ENCODE data around the gene PGLYRP3. TPM values are rescaled to one million over a fixed set of nuclear protein-coding genes. Genes with fewer than 3 reads are reported as not detected.

Gene PGLYRP3
- total RNA-seq, 1 experiment from 2014 or later: not detected

DNA sequence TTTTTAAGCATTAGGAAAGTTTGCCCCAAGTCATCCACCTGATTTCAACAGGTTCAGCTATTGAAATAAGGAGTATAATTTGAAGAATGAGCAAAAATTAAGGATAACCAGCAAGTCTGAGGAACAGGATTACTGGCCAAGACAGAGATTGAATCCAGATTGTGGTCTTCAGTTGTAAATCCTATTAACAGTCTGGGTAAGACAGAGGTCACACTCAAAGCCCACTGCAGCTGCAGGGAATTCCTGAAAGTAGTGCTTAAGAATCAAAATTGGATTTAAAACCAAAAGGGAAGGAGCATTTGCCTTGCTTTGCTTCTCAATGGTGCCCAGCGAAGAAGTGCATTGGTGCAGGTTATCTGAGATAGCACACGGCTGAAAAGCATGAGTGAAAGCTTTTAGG, 59.7 kb downstream of the PGLYRP3 start:
- ATAC-seq: no peak
- H3K27me3 ChIP-seq (ENCODE audit: low read length): peaks cover 36% of the 10 kb centered on the region
- H3K9ac ChIP-seq (ENCODE audit: low read length): no peak overlapping the region
- H2AFZ ChIP-seq (ENCODE audit: low read length): no peak overlapping the region
- BruUV-seq (replicated peaks): no TSS peak
- no peaks in the 10 kb centered on the region for H3K9me3 ChIP-seq (ENCODE audit: low read length)
- H3K4me1 ChIP-seq (ENCODE audit: insufficient read depth, low read length): no peaks in the 10 kb centered on the region
- POLR2A ChIA-PET (ENCODE audit: unreplicated experiment): no interaction called here
- H3K79me2 ChIP-seq (ENCODE audit: low read length): no peaks in the 10 kb centered on the region
- TF ChIP-seq CTCF (conservative IDR thresholded peaks at IDR 0.05; ENCODE audit: low read depth, low read length): no peak
- no peak for TF ChIP-seq EZH2 (IDR thresholded peaks at IDR 0.05; ENCODE audit: low read length, unreplicated experiment)
- no peak for TF ChIP-seq EZH2phosphoT487 (IDR thresholded peaks at IDR 0.05; ENCODE audit: borderline replicate concordance, low read length)
- H4K20me1 ChIP-seq (ENCODE audit: low read length): no peaks in the 10 kb centered on the region
- intact Hi-C loops (cut with micrococcal nuclease): no loop called here
- H3K27ac ChIP-seq (ENCODE audit: low read length): no peak overlapping the region
- H3K4me2 ChIP-seq (ENCODE audit: low read length): no peak overlapping the region
- CTCF ChIA-PET: no interaction called here
- DNase-seq: no peak
- no peak overlapping the region for H3K4me3 ChIP-seq (ENCODE audit: low read length)
- no peaks in the 10 kb centered on the region for H3F3A ChIP-seq (ENCODE audit: low read length, unreplicated experiment)
- no peaks in the 10 kb centered on the region for H3K36me3 ChIP-seq (ENCODE audit: low read depth, low read length)
- H3K9me2 ChIP-seq (replicated peaks; ENCODE audit: low read length): no peaks in the 10 kb centered on the region

DNA sequence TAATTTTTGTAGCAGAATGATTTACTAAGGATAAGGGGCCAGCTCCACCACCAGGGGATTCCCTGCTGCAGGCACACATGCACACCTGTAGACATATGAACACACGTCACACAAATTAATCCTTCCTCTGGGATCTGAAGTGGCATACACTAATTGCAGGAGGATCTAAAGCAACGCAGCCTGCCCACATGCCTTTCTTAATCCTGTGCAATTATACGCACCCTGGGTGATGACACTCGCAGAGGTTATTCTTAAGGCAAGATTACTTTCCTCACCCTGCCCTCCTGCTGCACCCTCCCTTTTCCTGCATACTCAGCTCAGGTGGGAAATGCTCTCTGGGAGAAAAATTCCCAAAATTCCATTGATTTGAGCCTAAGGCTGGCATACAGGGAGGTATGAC, 60.8 kb downstream of the PGLYRP3 start:
- Histone ChIP-seq H2AFZ (ENCODE audit: low read length) (no peak overlapping the region), H3K4me3 (ENCODE audit: low read length) (no peak overlapping the region), H3K79me2 (ENCODE audit: low read length) (no peaks in the 10 kb centered on the region), H3F3A (ENCODE audit: low read length, unreplicated experiment) (no peaks in the 10 kb centered on the region), H3K27ac (ENCODE audit: low read length) (no peak overlapping the region), H3K9me3 (ENCODE audit: low read length) (no peaks in the 10 kb centered on the region), H3K4me1 (ENCODE audit: insufficient read depth, low read length) (no peaks in the 10 kb centered on the region), H3K27me3 (ENCODE audit: low read length) (peaks cover 42% of the 10 kb centered on the region), H3K9me2 (replicated peaks; ENCODE audit: low read length) (no peaks in the 10 kb centered on the region), H3K4me2 (ENCODE audit: low read length) (no peak overlapping the region), H4K20me1 (ENCODE audit: low read length) (no peaks in the 10 kb centered on the region), H3K9ac (ENCODE audit: low read length) (no peak overlapping the region), H3K36me3 (ENCODE audit: low read depth, low read length) (no peaks in the 10 kb centered on the region)
- intact Hi-C loops (cut with micrococcal nuclease): no loop called here
- ATAC-seq (no peak), DNase-seq (no peak)
- POLR2A ChIA-PET (ENCODE audit: unreplicated experiment): no interaction called here
- CTCF ChIA-PET: no interaction called here
- no TSS peak for BruUV-seq (replicated peaks)
- TF ChIP-seq EZH2phosphoT487 (IDR thresholded peaks at IDR 0.05; ENCODE audit: borderline replicate concordance, low read length): no peak
- TF ChIP-seq CTCF (conservative IDR thresholded peaks at IDR 0.05; ENCODE audit: low read depth, low read length): no peak
- no peak for TF ChIP-seq EZH2 (IDR thresholded peaks at IDR 0.05; ENCODE audit: low read length, unreplicated experiment)

- ChIA-PET POLR2A (ENCODE audit: unreplicated experiment) (no interaction called here), CTCF (no interaction called here)
- H3F3A ChIP-seq (ENCODE audit: low read length, unreplicated experiment): no peaks in the 10 kb centered on the region
- H3K36me3 ChIP-seq (ENCODE audit: low read depth, low read length): no peaks in the 10 kb centered on the region
- no peaks in the 10 kb centered on the region for H3K79me2 ChIP-seq (ENCODE audit: low read length)
- H3K27ac ChIP-seq (ENCODE audit: low read length): no peak overlapping the region
- ATAC-seq (no peak), DNase-seq (no peak)
- H2AFZ ChIP-seq (ENCODE audit: low read length): no peak overlapping the region
- no peak for TF ChIP-seq EZH2phosphoT487 (IDR thresholded peaks at IDR 0.05; ENCODE audit: borderline replicate concordance, low read length)
- no peak for TF ChIP-seq CTCF (conservative IDR thresholded peaks at IDR 0.05; ENCODE audit: low read depth, low read length)
- TF ChIP-seq EZH2 (IDR thresholded peaks at IDR 0.05; ENCODE audit: low read length, unreplicated experiment): no peak
- no peaks in the 10 kb centered on the region for H4K20me1 ChIP-seq (ENCODE audit: low read length)
- peaks cover 43% of the 10 kb centered on the region for H3K27me3 ChIP-seq (ENCODE audit: low read length)
- H3K4me2 ChIP-seq (ENCODE audit: low read length): no peak overlapping the region
- H3K9me3 ChIP-seq (ENCODE audit: low read length): no peaks in the 10 kb centered on the region
- H3K9ac ChIP-seq (ENCODE audit: low read length): no peak overlapping the region
- no peak overlapping the region for H3K4me3 ChIP-seq (ENCODE audit: low read length)
- intact Hi-C loops (cut with micrococcal nuclease): no loop called here
- BruUV-seq (replicated peaks): no TSS peak
- H3K9me2 ChIP-seq (replicated peaks; ENCODE audit: low read length): no peaks in the 10 kb centered on the region
- H3K4me1 ChIP-seq (ENCODE audit: insufficient read depth, low read length): no peaks in the 10 kb centered on the region
Observed at GRCh38 chr1:153251562-153251961, 61.2 kb downstream of the PGLYRP3 start.

Data from PC-3 (cell line).